ENCODE results near the gene SPTAN1.

The SPTAN1 gene

GRCh38 chr9:128675382-128675781 is 123.0 kb downstream of the SPTAN1 start:
- DNase-seq (ENCODE audit: low spot score): no peak

- DNase-seq (ENCODE audit: low spot score): no peak
Measured at GRCh38 chr9:128677794-128678193, 125.4 kb downstream of the SPTAN1 start.
